HFF-Myc (cell line): Measurements from ENCODE around the gene MGAT4B.

Experiments
- DNase-seq: peaks from one replicate; pipeline ENCODE4 v3.0.0-alpha.2; 2011; ENCODE audit warnings: low read depth; ENCODE audit errors: extremely low read depth
- H3K4me3 ChIP-seq: replicated peaks from 2 replicates; pipeline ENCODE4 v1.5.1; 2011; ENCODE audit warnings: low read depth, mild to moderate bottlenecking, control low read depth, low read length
- TF ChIP-seq, protein P1 (sequence below): IDR thresholded peaks from 2 replicates; pipeline ENCODE4 v1.5.1; 2012; ENCODE audit warnings: mild to moderate bottlenecking, low read depth, low read length, control low read depth; ENCODE audit errors: missing control alignments

The MGAT4B gene

DNA sequence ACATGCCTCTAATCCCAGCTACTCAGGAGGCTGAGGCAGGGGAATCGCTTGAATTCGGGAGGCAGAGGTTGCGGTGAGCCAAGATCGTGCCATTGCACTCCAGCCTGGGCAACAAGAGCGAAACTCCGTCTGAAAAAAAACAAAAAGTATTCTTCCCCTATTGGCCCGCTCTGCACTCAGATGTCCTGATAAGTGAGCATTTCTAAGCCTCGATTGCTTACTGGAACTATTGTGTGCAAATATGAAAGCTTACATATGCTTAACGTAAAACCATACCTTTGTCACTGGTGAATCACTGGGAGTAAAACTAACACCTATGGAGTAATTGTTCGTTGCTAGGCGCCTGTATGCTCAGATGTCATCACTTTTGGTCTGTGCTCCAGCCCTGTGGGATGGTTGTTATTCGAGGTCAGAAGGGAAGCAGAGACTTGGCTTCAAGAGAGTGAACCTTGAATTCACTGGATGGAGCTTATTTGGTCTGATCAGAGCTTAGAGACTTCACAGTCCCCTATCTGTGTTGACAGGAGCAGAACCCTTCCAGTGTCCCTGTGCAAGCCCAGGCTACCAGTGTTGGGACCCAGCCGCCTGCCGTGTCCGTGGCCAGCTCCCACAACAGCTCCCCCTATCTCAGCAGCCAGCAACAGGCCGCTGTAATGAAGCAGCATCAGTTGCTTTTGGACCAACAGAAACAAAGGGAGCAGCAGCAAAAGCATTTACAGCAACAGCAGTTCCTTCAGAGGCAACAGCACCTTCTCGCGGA is 38.2 kb downstream of the MGAT4B start:
- TF ChIP-seq, protein P1, sequence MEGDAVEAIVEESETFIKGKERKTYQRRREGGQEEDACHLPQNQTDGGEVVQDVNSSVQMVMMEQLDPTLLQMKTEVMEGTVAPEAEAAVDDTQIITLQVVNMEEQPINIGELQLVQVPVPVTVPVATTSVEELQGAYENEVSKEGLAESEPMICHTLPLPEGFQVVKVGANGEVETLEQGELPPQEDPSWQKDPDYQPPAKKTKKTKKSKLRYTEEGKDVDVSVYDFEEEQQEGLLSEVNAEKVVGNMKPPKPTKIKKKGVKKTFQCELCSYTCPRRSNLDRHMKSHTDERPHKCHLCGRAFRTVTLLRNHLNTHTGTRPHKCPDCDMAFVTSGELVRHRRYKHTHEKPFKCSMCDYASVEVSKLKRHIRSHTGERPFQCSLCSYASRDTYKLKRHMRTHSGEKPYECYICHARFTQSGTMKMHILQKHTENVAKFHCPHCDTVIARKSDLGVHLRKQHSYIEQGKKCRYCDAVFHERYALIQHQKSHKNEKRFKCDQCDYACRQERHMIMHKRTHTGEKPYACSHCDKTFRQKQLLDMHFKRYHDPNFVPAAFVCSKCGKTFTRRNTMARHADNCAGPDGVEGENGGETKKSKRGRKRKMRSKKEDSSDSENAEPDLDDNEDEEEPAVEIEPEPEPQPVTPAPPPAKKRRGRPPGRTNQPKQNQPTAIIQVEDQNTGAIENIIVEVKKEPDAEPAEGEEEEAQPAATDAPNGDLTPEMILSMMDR: peak; percentile 15
- no peak for DNase-seq
- H3K4me3 ChIP-seq: no peak overlapping the region

DNA sequence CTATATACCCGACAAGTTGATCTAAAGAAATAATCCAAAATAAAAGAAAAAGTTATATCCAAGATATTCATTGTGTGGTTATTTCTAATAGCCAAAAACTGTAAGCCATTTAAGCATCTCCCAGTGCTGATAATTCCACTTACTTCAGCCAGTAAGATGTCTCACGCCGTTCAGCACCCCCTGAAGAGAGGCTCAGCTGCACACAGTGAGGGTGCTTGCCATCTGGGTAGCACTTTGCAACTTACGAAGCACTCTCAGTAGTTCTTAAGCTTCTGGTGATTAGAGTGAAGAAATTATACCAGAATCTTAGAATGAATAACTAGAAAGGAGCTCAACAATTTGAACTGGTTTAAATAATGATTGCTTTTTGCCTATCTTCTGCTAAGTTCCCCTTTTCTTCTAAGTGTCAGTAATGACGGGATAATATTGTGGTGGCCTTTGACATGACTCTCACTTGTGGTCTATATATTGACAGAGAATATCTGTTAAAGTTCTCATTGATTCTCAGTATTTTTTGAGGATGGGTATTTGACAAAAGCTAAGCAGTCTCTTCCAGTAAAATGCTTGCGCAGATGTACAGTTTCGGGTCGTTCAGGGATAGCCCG is 39.1 kb downstream of the MGAT4B start:
- TF ChIP-seq, protein P1: no peak
- no peak for DNase-seq
- H3K4me3 ChIP-seq: no peak overlapping the region

DNA sequence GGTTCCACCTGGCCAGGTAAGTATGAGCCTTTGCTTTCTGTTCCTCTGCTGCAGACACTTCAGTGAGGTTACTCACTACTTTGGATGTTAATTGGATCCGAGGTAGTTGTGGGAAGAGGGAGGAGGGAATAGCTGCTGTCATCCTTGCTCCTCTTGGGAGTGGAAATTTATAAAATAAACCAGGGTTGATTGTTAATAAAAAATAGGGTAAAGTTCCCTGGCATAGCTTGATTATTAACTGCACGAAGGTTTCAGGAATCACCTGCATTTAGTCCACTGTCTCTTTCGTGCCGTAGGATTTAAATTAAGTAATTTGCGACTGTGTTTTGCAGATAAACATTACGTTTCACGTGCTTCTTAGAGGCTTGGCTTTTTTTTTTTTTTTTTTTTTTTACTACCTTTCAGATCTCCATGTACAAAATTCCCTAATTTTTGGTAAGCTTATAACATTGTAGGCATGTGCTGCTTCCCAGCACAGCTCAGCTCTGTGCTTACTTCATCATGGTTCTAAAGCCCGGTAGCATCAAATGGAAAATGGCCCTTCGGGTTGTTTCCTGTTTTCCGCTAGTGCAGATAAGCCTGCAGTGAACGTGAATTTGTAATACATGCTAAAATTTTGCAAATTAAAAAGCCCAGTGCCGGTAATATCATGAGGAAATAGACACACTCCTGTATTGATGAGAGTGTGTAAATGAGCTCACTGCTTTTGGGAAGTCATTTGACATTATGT is 39.8 kb downstream of the MGAT4B start:
- TF ChIP-seq, protein P1: no peak
- H3K4me3 ChIP-seq: no peak overlapping the region
- DNase-seq: no peak

DNA sequence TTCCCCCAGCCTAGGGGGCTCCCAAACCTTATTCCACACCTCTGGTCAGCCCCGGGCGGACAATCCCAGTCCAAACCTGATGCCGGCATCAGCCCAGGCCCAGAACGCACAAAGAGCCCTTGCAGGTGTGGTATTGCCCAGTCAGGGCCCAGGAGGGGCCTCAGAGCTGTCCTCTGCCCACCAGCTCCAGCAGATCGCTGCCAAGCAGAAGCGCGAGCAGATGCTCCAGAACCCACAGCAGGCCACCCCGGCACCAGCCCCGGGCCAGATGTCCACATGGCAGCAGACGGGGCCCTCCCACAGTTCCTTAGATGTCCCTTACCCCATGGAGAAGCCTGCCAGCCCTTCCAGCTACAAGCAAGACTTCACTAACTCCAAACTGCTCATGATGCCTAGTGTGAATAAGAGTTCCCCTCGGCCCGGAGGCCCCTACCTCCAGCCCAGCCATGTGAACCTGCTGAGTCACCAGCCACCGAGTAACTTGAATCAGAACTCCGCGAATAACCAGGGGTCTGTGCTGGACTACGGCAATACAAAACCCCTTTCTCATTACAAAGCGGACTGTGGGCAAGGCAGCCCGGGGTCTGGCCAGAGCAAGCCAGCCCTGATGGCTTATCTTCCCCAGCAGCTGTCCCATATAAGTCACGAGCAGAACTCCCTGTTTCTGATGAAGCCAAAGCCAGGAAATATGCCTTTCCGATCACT is 40.5 kb downstream of the MGAT4B start:
- no peak overlapping the region for H3K4me3 ChIP-seq
- TF ChIP-seq, protein P1: no peak
- no peak for DNase-seq

DNA sequence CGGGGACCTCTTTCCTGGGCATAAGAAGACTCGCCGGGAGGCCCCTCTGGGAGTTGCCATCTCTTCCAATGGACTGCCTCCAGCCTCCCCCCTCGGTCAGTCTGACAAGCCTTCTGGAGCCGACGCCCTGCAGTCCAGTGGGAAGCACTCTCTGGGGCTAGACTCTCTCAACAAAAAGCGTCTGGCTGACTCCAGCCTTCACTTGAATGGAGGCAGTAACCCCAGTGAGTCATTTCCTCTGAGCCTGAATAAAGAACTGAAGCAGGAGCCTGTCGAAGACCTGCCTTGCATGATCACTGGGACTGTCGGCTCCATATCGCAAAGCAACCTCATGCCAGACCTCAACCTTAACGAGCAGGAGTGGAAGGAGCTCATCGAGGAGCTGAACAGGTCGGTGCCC is 41.3 kb downstream of the MGAT4B start:
- TF ChIP-seq, protein P1: no peak
- DNase-seq: peak; percentile 70
- no peak overlapping the region for H3K4me3 ChIP-seq

DNA sequence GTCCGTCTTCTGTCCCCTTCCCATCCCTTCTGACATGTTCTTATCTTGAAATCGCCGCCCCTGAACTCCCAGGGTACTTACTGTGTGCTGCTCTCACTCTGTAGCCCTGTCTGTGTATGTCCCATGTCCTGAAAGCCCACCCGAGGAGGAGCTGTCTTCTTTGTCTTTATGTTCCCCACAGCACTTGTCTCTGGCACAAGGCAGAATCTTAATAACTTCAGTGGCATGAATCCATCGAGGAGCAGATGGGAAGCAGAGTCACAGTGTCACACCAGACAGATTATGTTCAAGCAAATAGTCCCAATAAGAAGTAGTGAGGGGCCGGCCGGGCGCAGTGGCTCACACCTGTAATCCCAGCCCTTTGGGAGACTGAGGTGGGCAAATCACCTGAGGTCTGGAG is 42.6 kb downstream of the MGAT4B start:
- TF ChIP-seq, protein P1: no peak
- DNase-seq: no peak
- no peak overlapping the region for H3K4me3 ChIP-seq
